GM19372 (cell line): ENCODE data around the gene CD68.
A peak's percentile ranks its signal among the peaks of the same experiment; 100 is the strongest.
"Not testable (repeated sequence)": the region's sequence is repeated elsewhere in the genome, so short reads cannot be mapped to it uniquely, and the experiment has no call there.

Experiments used
- ATAC-seq: cut with Tn5 transposase; IDR thresholded peaks from one replicate; pipeline ENCODE4 v1.9.1; 2021; ENCODE audit warnings: mild to moderate bottlenecking, low read depth, moderate library complexity; ENCODE audit not compliant: unreplicated experiment

The CD68 gene

DNA sequence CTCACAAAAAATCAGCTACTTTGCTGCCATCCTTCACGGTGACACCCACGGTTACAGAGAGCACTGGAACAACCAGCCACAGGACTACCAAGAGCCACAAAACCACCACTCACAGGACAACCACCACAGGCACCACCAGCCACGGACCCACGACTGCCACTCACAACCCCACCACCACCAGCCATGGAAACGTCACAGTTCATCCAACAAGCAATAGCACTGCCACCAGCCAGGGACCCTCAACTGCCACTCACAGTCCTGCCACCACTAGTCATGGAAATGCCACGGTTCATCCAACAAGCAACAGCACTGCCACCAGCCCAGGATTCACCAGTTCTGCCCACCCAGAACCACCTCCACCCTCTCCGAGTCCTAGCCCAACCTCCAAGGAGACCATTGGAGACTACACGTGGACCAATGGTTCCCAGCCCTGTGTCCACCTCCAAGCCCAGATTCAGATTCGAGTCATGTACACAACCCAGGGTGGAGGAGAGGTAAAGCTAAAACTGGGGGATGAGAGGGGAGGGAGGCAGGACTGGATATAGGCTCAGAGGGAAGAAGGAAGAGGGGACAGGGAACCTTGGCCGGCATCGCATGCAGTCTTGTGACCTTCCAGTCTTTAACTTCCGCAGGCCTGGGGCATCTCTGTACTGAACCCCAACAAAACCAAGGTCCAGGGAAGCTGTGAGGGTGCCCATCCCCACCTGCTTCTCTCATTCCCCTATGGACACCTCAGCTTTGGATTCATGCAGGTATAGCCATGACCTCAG is 581 bp downstream of the CD68 start:
- ATAC-seq: no peak

DNA sequence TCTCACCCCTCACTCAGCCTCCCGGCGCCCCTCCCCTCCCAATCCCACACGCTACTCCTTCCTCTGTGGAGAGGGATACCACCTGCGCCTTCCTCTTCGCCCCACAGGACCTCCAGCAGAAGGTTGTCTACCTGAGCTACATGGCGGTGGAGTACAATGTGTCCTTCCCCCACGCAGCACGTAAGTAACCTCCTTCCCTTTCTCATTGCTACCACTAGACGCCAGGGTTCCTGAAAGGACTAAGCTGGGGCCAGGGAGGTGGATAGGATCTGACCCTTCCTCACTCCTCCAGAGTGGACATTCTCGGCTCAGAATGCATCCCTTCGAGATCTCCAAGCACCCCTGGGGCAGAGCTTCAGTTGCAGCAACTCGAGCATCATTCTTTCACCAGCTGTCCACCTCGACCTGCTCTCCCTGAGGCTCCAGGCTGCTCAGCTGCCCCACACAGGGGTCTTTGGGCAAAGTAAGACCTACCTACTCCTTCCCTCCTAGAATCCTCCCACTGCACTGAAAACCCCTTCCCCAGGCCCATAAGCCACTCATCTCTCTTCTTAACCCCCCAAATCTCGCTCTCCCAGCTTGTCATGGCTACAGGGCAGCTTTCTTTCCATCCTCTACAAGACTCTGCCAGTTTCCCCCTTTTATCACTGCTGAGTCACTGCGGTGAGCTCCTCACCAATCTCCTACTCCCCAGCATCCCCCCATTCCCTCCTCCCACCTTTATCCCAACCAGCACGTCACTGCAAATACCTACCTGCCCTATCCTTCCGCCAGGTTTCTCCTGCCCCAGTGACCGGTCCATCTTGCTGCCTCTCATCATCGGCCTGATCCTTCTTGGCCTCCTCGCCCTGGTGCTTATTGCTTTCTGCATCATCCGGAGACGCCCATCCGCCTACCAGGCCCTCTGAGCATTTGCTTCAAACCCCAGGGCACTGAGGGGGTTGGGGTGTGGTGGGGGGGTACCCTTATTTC is 1.5 kb downstream of the CD68 start:
- no peak for ATAC-seq

- no peak for ATAC-seq
These were observed 3.2 kb downstream of the CD68 start for GRCh38 chr17:7582396-7583252.

DNA sequence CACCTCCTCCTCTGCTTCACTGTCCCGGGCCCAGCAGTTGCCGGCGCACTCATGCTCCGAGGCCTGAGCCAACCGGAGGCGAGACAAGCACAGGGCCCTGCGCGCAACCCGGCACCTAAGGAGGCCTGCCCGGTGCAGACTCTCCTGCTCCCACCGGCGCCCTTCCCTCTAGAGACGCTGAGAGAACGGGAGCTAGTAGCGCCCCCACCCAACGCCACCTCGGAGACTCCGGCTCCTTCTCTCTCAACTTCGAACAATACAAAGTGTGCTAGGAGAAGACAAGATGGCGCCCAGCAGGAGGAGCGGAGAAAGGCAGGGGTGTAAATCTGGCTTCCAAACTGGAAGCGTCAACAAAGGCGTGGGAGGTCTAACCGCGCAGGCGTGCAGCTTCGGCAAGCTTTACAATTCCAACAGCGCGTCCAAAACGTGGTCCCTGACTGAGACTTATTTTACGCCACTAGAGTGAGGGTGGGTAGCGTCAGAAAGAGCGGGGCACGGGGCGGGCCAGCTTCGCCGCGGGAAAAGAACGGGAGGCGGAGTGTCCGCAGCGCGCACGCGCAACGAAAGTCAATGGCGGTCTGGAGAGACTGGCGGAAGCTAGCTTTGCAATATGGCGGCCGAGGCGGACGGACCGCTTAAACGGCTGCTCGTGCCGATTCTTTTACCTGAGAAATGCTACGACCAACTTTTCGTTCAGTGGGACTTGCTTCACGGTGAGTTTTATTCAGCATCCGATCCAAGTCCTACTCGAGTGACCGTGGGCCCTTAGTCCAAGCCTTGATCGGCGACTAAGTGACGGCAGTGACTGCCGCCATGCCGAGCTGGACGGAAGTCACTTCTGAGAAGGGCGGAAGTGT is 4.0 kb downstream of the CD68 start, which contains the start of gene MPDU1:
Gene MPDU1 (plus strand): TSS at position 600 of the 857 bp plus-strand sequence. CDS start 11 bp downstream, at position 611.
- peak; percentile 68 for ATAC-seq

- ATAC-seq: no peak
These were observed 7.4 kb downstream of the CD68 start for GRCh38 chr17:7586673-7587419.

DNA sequence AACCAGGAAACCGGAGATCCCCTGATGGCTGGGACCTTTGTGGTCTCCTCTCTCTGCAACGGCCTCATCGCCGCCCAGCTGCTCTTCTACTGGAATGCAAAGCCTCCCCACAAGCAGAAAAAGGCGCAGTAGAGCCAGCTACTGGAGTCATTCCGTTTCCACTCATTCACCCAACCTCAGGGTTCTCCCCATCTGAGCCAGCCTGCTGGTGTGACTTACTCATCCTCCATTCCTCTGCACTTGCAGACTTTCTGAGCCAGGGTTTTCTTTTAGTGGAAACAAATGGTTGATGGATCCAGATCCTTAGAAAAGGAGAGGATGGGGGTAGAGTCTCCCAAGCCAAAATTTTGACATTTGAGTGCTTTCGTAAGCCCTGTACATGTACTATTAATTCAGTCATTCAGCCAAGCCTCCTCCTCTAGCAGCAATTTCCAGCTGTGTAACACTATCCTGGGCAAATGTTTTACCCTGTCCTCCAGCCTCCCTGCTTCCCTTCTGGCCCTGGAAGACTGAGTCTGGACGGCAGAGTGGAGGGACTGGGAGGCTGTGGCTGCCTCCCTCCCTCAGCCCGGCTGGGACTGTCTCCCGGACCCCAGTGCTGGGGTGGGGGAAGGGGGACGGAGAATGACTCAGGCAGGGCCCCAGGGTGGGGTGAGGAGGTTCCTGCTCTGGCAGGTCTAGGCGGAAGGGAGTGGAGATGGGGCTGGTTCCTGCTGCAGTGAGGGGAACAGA is 8.1 kb downstream of the CD68 start:
- no peak for ATAC-seq

GRCh38 chr17:7588553-7589203 is 9.2 kb downstream of the CD68 start:
- ATAC-seq: no peak

DNA sequence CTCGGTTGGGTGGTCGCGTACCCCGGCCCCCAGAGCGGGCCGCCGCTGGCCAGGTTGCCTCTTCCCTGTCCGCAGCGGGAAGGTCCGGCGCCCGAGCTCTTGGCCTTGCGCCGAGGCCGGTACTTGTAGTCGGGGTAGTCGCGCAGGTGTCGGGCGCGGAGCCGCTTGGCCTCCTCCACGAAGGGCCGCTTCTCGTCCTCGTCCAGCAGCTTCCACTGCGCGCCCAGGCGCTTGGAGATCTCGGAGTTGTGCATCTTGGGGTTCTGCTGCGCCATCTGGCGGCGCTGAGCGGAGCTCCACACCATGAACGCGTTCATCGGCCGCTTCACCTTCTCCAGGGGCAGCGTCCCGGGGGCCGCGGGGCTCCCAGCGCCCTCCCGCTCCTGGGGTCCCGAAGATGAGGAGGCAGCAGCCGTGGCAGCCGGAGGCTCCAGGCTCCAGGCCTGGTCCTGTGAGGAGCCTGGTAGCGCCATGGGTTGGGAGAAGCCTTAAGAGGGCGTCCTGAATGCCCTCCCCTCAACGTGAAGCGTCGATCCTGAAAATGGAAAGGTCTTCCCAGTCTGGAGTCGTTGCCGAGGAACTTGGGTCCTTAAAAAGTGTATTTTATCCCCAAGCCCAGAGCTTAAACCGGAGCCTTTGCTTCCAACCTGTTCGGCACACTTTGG is 9.9 kb downstream of the CD68 start:
- ATAC-seq: no peak

- no peak for ATAC-seq
These were observed 10.7 kb downstream of the CD68 start, which contains the start of gene SOX15 for GRCh38 chr17:7589891-7590691. TSS of gene SOX15 (minus strand) at chr17:7590094. CDS start at chr17:7589676, 418 bp downstream.

- no peak for ATAC-seq
These were observed 11.3 kb downstream of the CD68 start for GRCh38 chr17:7590743-7591142.

DNA sequence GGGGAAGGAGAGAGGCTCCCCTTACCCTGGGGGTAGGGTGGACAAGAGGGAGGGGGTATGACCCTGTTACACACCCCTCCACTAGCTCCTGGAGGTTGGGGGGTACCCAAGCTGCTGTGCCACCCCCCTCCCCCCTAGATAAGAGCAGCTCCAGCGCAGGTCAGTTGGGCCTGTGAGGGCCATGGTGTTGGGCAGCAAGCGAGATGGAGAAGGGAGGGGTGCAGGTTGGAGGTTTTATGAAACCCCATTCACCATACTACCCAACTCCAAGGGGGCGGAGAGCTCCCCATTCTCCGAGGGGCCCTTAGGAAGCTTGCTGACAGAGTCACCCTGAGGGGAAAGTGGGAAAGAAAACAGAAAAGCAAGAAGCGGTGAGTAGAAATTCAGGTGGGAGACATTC is 12.2 kb downstream of the CD68 start:
- ATAC-seq: no peak

GRCh38 chr17:7592422-7593021 is 13.1 kb downstream of the CD68 start:
- no peak for ATAC-seq

GRCh38 chr17:7593296-7593695 is 13.9 kb downstream of the CD68 start:
- no peak for ATAC-seq

- not testable (repeated sequence) for ATAC-seq
These were observed 18.1 kb downstream of the CD68 start for GRCh38 chr17:7597561-7597960.

DNA sequence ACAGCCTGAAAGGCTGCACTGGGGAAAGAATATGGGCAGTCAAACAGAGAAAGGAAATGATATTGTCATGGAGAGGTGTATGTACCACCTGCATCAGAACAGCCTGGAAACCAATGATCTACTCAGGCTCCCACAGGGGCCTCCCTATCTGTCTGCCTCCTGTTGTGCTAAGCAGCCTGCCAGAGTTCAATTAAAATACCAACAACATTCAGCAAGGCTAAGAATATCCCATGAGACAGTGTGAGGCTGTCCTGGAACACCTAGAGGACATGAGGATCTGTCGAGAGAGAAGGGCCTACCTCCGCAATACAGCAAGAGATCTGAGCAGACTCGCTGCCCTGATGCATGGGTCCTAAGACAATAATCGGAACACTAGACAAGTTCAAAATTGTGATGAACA is 26.8 kb downstream of the CD68 start:
- ATAC-seq: no peak

GRCh38 chr17:7610641-7611040 is 31.2 kb downstream of the CD68 start:
- ATAC-seq: no peak
